Stimulated activated CD4-positive, alpha-beta T cell treated with anti-CD3 and anti-CD28 coated beads, Interleukin-12 subunit alpha, Interleukin-12 subunit beta, amount 100 ng/mL, for 48 hours (primary cell): ENCODE measurements around the gene YEATS2.

Experiments
- DNase-seq, 3 donors: peaks; one replicate each; pipeline ENCODE4 v3.0.0-alpha.2; 2020; ENCODE audit warnings: low read depth in 2 of 3, low spot score in 1 of 3

Gene YEATS2

DNA sequence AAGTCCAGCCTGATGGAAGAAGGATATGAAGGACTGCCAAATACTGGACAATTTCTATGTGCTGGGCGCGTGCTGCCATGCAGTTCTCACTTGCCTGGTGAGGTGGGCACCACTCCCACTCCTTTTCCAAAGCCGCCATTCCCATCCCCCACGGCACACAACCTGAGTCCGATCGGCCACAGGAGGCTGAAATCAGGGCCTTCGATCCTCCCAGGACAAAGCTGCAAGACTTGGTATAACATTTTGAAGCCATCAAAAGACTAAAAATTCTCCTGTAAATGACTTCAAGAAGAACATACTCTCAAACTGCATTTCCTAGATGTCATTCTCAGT, 130.9 kb downstream of the YEATS2 start:
- no peak for DNase-seq

DNA sequence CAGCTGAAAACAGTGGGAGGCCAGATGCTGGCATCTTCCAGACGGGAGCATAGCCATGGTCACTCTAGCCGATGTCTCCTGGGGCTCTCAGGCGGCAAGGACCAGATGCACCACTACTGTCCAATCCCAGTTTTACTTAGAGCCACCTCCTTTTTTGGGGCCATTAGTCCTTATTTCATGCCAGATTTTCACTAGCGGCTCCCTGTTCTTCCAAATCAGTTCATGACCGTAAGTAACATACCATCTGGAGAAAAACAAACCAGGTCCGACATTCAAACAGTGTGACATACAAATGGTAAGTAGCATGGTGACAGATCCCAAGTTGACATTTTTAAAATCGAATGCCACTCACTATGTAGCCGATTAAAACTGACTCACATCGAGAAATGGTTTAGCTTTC, 131.9 kb downstream of the YEATS2 start:
- DNase-seq: no peak

DNA sequence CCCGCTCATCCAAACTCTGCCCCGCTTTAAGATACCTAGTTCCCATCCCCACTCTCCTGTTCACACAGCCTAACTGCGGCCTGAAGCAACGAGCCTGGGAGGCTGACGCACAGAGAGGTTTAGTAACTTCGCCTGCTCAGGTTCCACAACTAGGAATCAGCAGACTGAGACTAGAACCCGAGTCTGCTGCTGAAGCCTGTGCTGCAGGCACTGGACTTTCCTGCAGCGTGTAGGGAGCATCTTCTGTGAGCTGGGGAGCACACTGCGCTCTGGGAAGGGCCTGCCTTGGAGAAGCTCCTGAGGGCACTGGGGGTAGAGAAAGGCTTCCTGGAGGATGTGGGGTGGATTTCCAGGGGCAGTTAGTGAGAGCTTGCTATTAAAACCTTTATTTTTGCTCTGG, 132.6 kb downstream of the YEATS2 start:
- DNase-seq: no peak

DNA sequence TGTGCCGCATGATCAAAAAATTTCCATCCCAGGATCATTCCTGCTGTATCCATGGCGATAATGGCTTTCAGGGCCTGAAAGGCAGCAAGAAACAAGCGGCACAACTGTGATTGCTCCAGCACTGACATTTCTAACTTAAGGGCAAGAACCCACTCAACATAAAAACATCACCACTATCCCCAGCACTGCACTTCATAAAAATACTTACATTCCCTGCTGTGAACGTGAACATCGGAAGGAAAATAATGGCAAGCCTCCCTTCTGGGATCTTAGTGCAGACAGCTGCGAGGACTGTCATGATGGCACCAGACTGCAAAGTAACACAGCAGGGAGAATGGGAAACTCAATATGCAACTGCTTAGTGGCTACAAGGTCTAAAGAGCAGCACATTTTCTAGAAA, 135.9 kb downstream of the YEATS2 start:
- DNase-seq: no peak

DNA sequence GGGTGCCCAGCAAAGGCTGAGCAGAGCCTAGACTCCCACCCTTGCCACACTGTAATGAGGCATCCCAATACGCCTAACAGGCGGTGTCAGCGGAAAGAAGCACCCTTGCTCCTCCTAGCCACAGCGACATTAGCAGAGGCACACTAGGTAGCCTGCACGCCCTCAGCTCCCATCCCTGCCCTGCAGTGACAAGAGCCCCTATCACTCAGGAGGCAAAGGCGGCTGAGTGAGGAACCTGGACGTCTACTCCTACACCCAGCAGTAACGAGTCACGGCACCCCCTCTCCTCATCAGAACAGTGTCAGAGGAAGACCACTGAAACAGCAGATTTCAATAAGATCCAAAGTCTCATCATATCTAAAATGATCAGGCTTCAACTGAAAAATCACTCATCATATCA, 139.8 kb downstream of the YEATS2 start:
- no peak for DNase-seq

DNA sequence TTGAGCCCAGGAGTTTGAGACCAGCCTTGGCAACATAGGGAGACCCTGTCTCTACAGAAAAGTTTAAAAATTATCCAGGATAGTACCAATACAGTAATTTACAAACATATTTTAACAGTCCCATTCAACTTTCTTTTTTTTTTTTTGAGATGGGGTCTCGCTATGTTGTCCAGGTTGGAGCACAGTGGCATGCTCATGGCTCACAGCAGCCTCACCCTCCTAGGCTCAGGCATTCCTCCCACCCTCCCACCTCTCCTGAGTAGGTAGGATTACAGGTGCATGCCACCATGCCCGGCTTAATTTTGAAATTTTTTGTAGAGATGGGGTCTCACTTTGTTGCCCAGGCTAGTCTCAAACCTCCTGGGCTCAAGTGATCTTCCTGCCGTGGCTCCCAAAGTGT, 140.3 kb downstream of the YEATS2 start:
- no peak for DNase-seq

DNA sequence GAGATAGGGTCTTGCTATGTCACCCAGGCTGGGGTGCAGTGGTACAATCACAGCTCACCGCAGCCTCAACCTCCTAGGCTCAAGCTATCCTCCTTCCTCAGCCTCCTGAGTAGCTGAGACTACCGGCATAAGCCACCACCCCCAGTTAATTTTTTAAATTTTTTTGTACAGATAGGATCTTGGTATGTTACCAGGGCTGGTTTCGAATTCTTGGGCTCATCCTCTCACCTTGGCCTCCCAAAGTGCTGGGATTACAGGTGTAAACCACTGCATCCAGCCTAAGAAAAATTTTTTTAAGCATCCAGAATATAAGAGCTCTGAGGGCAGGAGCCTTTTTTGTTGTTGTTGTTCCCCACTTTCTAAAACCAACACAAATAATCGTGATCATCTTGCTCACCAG, 142.2 kb downstream of the YEATS2 start:
- DNase-seq: no peak

DNA sequence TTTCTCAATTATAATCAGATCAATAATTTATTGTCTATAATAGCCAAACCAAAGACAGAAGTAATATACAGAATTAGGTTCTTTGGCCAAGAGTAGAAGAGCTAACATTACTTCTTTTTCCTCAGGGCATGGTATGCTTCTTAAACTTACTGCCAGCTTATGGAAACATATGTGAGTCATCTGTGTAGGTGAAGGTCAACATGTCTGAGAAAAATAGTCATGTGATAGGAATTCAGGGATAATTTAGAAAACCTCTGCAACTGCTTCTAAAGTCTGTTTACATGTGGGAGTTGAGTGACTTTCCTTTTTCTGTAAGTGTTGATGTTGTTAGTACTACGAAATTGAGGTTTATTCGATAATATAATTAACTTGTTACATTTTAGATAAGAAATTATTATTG, 147.0 kb downstream of the YEATS2 start:
- no peak for DNase-seq

DNA sequence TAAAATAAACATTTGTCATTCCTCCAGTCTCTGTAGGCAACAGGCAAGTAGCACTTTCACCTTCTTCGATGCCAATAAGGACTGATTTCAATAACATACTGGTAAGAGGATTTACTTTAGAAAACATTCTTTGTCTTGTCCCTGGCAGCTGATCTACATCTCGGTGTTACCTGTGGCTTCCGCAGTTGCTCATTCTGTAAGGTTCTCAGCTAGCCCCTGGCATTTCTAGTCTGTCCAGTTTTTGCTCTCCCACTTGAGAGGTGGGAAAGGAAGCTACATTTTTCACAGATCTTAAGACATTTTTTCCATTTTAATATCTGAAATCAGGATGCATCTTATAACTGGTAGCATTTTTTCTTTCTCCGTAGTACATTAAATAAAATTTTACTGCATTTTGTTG, 147.5 kb downstream of the YEATS2 start:
- no peak for DNase-seq

DNA sequence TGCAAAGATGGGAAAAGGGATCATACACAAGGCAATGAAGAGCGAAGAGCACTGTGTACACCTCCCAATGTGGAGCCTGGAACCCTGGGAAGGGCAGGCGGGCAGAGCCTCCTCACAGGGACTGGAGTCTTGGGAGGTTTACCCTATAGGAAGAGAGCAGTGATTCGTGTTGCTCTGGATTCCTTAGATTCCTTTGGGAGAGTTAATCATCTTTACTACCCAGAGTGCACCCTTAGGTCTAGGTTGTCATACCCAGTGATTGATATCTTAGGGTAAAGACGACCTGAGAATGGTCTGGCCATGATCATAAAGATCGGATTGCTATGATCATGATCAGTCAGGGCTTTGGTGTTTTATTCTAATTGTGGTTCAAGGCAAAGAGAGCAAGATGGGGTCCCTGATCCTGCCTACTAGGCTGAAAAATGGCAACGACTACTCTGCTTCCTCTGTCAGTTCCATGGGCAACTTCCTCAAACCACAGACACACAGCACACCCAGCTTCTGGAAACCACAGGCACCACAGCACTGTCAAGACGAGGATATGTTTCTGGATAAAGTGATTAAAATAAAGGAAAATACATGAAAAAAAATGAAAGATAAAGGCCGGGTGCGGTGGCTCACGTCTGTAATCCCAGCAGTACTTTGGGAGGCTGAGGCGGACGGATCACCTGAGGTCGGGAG, 148.2 kb downstream of the YEATS2 start:
- no peak for DNase-seq

DNA sequence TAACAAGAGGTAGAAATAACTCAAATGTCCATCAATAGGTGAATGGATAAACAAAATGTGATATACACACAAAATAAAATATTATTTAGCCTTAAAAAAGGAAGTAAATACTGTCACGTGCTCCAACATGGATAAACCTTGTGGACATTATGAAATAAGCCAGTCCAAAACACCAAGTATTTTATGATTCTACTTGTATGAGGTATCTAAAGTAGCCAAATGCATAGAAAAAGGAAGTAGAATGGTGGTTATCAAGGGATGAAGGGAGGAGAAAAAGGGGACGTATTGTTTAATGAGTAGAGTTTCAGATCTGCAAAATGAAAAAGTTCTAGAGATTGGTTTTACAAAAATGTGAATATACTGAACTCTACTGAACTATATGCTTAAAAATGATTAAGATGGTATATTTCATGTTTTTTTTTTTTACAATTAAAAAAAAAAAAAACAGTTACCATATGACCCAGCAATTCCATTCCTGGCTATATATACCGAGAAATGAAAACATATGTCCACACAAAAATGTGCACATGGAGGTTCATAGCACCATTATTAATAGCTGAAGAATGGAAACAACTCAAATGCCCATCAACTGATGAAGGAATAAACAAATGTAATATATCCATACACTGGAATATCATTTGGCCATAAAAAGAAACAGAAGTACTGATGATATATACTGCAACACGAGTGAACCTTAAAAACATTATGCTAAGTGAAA, 156.9 kb downstream of the YEATS2 start:
- no peak for DNase-seq

DNA sequence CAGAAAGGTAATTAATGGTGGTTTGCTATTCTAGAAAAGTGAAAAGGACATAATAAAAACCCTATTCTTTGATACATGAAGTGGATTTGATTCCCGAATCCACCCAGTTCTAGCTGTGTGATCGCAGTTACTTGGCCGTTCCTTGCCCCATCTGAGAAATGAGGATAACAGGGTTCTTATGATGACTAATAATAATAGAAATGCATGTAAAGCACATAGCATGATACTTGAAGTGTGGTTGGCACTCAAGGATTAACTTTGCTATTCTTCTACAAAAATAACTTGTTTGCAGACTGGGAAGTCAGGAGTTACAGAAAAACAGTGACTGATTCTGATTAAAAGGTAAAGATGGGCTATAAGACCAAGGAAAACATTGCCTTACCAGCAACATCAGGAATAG, 160.3 kb downstream of the YEATS2 start:
- no peak for DNase-seq
